Tibial nerve (tissue), 3 donors: ENCODE measurements around the gene SCN9A.

ENCODE experiments used
- CTCF ChIP-seq, 5 experiments: fragments of 200-600 bp in 3 of 5; fragments of 450-650 bp in 2 of 5; sonication (generic) in 3 of 5; IDR thresholded peaks; one replicate each; pipeline ENCODE4 v1.5.1; 2016 to 2019; ENCODE audit warnings: antibody characterized with exemption in 5 of 5, mild to moderate bottlenecking in 3 of 5, moderate library complexity in 2 of 5
- POLR2A ChIP-seq, 2 donors: fragments of 450-650 bp; IDR thresholded peaks; one replicate each; pipeline ENCODE4 v1.6.1; 2017; ENCODE audit warnings: antibody characterized with exemption in 2 of 2, mild to moderate bottlenecking in 2 of 2, moderate library complexity in 2 of 2

GRCh38 chr2:166376873-166377272 is 1.1 kb upstream of the SCN9A start:
- no peak for TF ChIP-seq POLR2A (IDR thresholded peaks at IDR 0.05)
- TF ChIP-seq CTCF (IDR thresholded peaks at IDR 0.05), result no peak
